Ectodermal cell (in vitro differentiated cells): ENCODE results near the gene KSR1.

Experiments used
- H3K27ac ChIP-seq: 2 replicates; pipeline ENCODE4 v1.7.0; 2013; ENCODE audit warnings: mild to moderate bottlenecking, low read depth, low read length; ENCODE audit not compliant: insufficient read depth, poor library complexity, severe bottlenecking
- H3K27me3 ChIP-seq: 2 replicates; pipeline ENCODE4 v1.7.0; 2013; ENCODE audit warnings: mild to moderate bottlenecking, low read length; ENCODE audit not compliant: insufficient read depth, control insufficient read depth, poor library complexity, severe bottlenecking
- H3K36me3 ChIP-seq: one replicate; pipeline ENCODE4 v1.7.0; 2013; ENCODE audit warnings: low read length; ENCODE audit not compliant: control insufficient read depth, insufficient read depth
- H3K4me1 ChIP-seq: one replicate; pipeline ENCODE4 v1.7.0; 2013; ENCODE audit warnings: low read length; ENCODE audit not compliant: control insufficient read depth, insufficient read depth
- H3K4me3 ChIP-seq: 2 replicates; pipeline ENCODE4 v1.7.0; 2013; ENCODE audit warnings: low read depth, low read length, control low read depth; ENCODE audit not compliant: insufficient read depth
- H3K9me3 ChIP-seq: 2 replicates; pipeline ENCODE4 v1.7.0; 2013; ENCODE audit warnings: mild to moderate bottlenecking, low read length, moderate library complexity; ENCODE audit not compliant: control insufficient read depth
- WGBS, 2 experiments: methylation state at CpG; one replicate each; pipeline ENCODE4 v1.1.7; 2013; ENCODE audit warnings: missing lambda C conversion rate in 2 of 2; 5-methylcytosine and 5-hydroxymethylcytosine counted together

KSR1 gene

DNA sequence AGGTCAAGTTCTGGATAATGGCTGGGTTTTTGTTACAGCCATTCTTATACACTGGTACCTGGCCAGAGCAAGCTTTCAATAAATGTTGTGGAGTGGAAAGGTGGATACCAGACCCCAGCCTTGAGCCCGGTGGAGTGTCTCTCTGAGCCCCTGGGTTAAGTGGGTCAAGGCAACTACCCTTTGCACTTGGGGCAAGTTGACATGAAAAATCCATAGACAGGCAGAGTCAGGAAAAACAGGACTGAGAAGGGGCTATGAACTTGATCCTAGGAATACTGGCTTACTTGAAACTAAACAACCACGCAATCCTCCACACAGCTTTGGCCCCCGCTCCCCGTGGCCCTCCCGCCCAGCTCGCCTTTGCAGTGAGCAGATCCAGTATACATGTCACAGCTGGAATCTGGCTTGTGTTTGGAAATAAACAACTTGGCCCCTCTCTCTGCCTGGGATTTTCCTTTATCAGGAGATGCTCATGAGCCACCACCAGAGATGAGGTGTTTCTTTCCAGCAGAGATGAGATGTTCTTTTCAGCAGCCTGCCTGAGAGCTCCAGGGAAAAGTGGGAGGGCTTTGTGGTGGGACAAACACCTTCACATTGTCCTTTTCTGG, 65.9 kb downstream of the KSR1 start:
- Histone ChIP-seq H3K27me3 (no peaks in the 10 kb centered on the region), H3K4me3 (no peak overlapping the region), H3K9me3 (no peaks in the 10 kb centered on the region), H3K4me1 (peaks cover 37% of the 10 kb centered on the region), H3K27ac (no peak overlapping the region), H3K36me3 (no peaks in the 10 kb centered on the region)
- WGBS, 2 experiments, result 93 to 95% methylated on average over 6 of the region's 6 CpGs

- H3K4me3 ChIP-seq, result no peak overlapping the region
- no peak overlapping the region for H3K27ac ChIP-seq
- no peaks in the 10 kb centered on the region for H3K9me3 ChIP-seq
- no peaks in the 10 kb centered on the region for H3K27me3 ChIP-seq
- 90 to 100% methylated on average over 1 of the region's 1 CpG for whole genome bisulfite sequencing, 2 experiments
- peaks cover 37% of the 10 kb centered on the region for H3K4me1 ChIP-seq
- H3K36me3 ChIP-seq, result no peaks in the 10 kb centered on the region
Observed at GRCh38 chr17:27523712-27524111, 67.5 kb downstream of the KSR1 start.

- no peak overlapping the region for H3K4me3 ChIP-seq
- H3K27me3 ChIP-seq, result no peaks in the 10 kb centered on the region
- WGBS, 2 experiments, result 65 to 84% methylated on average over 2 of the region's 2 CpGs
- H3K4me1 ChIP-seq, result peaks cover 36% of the 10 kb centered on the region
- no peak overlapping the region for H3K27ac ChIP-seq
- no peaks in the 10 kb centered on the region for H3K36me3 ChIP-seq
- no peaks in the 10 kb centered on the region for H3K9me3 ChIP-seq
Observed at GRCh38 chr17:27524594-27524993, 68.3 kb downstream of the KSR1 start.

DNA sequence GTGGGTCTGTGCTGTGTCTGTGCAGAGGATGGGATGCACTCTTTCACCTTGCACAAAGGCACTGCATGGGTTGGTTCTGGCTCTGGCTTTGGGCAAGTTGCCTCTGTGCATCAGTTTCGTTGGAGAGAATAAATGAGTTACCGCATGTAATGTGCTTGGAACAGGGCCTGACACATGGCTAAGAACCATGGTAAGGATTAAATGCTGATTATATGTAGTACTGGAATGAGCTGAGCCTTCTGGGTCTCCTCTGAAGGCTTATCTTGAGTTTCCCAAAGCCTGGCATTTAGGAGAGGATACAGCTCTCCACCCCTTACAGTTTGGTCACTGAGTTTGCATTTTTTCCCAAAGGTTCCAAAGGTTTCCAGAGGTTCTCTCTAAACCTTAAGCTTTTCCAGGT, 69.1 kb downstream of the KSR1 start:
- Histone ChIP-seq H3K9me3 (no peaks in the 10 kb centered on the region), H3K27ac (no peak overlapping the region), H3K36me3 (no peaks in the 10 kb centered on the region), H3K27me3 (no peaks in the 10 kb centered on the region), H3K4me1 (peaks cover 29% of the 10 kb centered on the region), H3K4me3 (no peak overlapping the region)
- WGBS, 2 experiments, result 83 to 89% methylated on average over 2 of the region's 2 CpGs

DNA sequence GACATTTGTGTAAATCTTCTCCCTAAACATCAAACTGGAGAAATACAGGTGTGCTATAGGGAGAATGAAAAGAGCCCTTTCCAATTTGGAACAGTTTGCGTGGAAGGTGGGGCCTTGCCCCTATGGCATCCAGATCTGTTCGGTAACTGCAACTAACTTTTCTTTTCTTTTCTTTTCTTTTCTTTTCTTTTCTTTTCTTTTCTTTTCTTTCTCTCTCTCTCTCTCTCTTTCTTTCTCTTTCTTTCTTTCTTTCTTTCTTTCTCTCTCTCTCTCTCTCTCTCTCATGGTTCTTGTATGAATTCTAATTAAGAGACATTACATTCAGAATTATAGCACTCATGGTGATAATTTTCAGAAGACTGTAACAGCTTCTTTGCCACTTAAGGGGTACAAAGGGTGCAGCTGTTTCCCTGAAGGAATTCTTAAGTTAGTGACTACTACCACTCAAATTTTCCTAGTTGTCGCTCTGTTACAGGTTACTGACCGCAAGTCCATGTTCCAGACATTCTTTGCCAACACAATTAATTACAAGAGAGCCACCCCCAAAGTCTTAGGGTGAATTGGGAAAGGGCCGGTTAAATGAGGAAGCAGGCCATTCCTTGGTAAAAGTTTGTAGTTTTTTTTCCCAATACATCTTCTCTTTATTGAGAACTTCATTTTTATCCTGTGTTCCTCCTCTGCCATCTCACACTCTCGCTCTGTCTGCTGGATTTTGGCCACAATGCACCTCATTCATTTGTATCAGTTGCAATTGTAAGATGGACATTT, 69.8 kb downstream of the KSR1 start:
- Histone ChIP-seq H3K4me3 (no peak overlapping the region), H3K36me3 (no peaks in the 10 kb centered on the region), H3K4me1 (peaks cover 28% of the 10 kb centered on the region), H3K9me3 (no peaks in the 10 kb centered on the region), H3K27me3 (no peaks in the 10 kb centered on the region), H3K27ac (no peak overlapping the region)
- WGBS, 2 experiments, result 86 to 93% methylated on average over 6 of the region's 6 CpGs

DNA sequence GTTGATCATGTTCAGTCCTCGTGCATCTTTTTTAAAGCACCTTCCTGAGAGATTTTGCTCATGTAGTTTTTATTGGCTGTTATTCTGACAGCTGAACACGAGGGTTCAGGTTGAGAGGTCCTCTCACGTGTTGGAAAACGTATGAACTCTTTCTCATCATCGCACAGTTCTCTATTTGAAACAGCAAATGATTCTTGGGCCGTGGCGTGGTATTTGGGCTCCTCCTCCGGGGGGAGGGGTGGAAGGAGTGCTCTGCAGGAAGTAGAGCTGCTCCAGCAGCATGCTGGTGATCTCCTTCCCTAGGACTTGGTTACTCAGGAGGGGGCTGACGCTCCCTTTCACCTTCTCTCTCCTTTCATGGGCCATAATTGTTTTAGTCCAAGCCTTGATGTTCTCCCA, 70.4 kb downstream of the KSR1 start:
- 36 to 39% methylated on average over 9 of the region's 9 CpGs for WGBS, 2 experiments
- Histone ChIP-seq H3K27me3 (no peaks in the 10 kb centered on the region), H3K4me1 (peaks cover 33% of the 10 kb centered on the region), H3K4me3 (no peak overlapping the region), H3K27ac (no peak overlapping the region), H3K9me3 (no peaks in the 10 kb centered on the region), H3K36me3 (no peaks in the 10 kb centered on the region)

GRCh38 chr17:27529230-27529796, 73.1 kb downstream of the KSR1 start:
- 70 to 73% methylated on average over 6 to 7 of the region's 7 CpGs for WGBS, 2 experiments
- Histone ChIP-seq H3K9me3 (no peaks in the 10 kb centered on the region), H3K27me3 (no peaks in the 10 kb centered on the region), H3K27ac (no peak overlapping the region), H3K4me3 (no peak overlapping the region), H3K36me3 (no peaks in the 10 kb centered on the region), H3K4me1 (peaks cover 31% of the 10 kb centered on the region)

- Histone ChIP-seq H3K36me3 (no peaks in the 10 kb centered on the region), H3K27me3 (no peaks in the 10 kb centered on the region), H3K27ac (no peak overlapping the region), H3K9me3 (no peaks in the 10 kb centered on the region), H3K4me1 (peaks cover 32% of the 10 kb centered on the region), H3K4me3 (no peak overlapping the region)
- 93% methylated on average over 12 of the region's 12 CpGs for WGBS, 2 experiments
Observed at GRCh38 chr17:27530764-27531391, 74.6 kb downstream of the KSR1 start.

- Histone ChIP-seq H3K9me3 (no peaks in the 10 kb centered on the region), H3K4me3 (no peak overlapping the region), H3K27me3 (no peaks in the 10 kb centered on the region), H3K27ac (no peak overlapping the region), H3K4me1 (peaks cover 31% of the 10 kb centered on the region), H3K36me3 (no peaks in the 10 kb centered on the region)
- 93 to 94% methylated on average over 6 of the region's 6 CpGs for WGBS, 2 experiments
Observed at GRCh38 chr17:27531469-27531961, 75.3 kb downstream of the KSR1 start.
